Right renal pelvis (tissue), 4 donors: ENCODE measurements around the gene COL26A1. TPM values are rescaled to one million over a fixed set of nuclear protein-coding genes. Genes with fewer than 3 reads are reported as not detected.
"Not testable (repeated sequence)": the region's sequence is repeated elsewhere in the genome, so short reads cannot be mapped to it uniquely, and the experiment has no call there.

ENCODE experiments used
- DNase-seq, 4 donors: peaks; one replicate each; pipeline ENCODE4 v3.0.0-alpha.2; 2013; ENCODE audit warnings: low read depth in 4 of 4, low spot score in 3 of 4, missing footprints in 1 of 4
- polyA plus RNA-seq, 4 donors: library from polyadenylated mRNA; unstranded; fragments of 120-200 nt; gene quantifications; one replicate each; pipeline ENCODE4 v1.2.1, GENCODE V29; 2013; ENCODE audit not compliant: insufficient read length in 4 of 4

Gene COL26A1
- polyA plus RNA-seq, 4 donors: 24.7 to 32.5 (median 25.7) TPM

GRCh38 chr7:101435461-101436220, 73.0 kb downstream of the COL26A1 start:
- no peak for DNase-seq

DNA sequence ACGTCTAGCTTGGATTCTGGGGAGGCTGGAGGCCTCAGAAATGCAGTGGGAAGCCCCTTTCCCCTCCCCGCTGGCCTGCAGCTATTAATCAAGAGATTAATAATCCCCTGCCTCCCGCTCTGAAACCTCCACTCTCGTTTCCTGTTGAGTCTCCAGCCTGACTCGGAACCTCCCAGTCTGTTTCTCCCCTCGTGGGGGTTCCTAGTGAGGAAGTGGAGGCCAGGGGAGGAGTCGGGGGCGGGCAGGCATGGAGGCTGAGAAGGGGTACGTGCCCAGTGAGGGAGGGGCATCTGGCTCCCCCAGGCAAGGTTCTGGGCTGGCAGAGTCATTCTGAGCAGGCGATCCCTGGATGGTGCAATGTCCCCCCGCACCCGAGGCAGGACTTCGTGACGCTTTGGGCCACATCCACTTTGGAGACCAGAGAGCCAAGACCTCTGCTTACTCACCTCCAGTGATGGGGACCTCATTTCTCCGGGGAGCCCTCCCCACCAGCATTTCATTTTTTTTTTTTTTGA, 73.6 kb downstream of the COL26A1 start:
- DNase-seq: no peak

DNA sequence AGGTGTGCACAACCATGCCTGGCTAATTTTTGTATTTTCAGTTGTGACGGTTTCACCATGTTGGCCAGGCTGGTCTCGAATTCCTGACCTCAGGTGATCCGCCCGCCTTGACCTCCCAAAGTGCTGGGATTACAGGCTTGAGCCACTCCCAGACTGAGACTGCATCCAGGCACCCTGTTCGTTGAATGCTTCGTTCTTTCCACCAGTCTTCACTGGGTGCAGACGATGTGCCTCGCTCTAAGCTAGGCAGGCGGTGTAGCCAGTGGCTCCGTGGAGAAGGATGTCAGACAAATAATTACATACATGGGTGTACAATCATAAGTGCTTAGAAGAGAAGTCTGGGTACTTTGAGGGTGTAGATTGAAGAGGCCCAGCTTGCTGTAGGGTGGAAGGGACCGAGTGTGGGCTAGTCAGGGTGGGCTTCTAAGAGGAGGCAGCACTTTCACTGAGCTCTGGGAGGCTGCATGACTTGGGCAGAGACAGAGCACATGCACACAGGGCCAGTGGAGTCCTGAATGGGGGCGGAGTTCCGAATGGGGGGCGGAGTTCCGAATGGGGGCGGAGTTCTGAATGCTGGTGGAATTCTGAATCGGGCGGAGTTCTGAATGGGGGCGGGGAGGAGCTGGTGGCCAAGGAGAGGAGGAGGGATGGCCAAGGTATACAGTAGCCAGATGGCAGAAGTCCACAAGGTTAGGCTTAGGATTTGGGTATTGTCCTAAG, 74.3 kb downstream of the COL26A1 start:
- DNase-seq: no peak

DNA sequence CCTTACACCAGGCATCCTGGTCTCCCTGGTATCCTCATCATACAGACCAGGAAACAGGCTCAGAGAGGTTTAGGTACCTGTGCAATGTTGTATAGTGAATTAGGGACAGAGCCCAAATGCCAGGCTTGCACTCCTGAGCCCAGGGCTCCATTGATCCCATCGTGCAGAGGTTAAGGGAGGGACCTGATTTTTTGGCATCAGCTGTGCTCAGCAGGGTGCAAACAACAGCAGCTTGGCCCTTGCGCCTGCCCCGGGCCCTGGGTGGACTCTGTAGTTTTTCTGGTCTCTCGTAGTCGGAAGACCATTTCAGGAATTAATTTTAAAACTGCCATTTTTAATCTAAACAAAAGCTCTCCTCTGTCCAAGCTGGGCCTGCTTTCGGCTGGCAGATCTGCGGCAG, 79.2 kb downstream of the COL26A1 start:
- no peak for DNase-seq

DNA sequence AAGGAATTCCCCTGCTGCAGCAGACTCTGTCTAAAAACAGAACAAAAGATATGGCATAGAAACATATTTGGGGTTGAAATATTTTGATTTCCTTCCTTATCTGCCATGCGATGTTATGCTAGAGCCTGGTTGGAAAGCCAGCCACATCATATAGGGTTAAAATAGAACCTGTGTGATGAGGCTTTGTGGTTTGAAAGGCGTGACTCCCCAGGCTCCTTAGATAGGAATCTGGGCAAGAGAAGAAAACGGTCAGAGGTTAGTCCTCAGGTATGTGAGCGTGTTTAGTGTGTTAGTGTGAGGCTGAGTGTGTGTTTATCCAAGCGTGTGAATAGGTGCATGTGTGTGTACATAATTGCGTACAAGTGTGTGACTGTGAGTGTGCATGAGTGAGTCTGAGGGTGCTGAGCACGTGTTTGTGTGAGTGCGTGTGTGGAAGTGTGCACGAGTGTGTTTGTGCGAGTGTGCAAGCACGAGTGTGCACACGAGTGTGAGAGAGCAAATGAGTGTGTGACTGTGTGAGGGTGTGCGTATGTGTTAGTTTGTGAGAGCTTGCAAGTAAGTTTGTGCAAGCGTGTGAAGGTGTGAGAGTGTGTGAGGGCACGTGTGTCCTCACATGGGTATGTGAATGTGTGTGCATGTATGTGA, 79.9 kb downstream of the COL26A1 start:
- no peak for DNase-seq

- DNase-seq: no peak
Measured at GRCh38 chr7:101450064-101450463, 87.4 kb downstream of the COL26A1 start.

DNA sequence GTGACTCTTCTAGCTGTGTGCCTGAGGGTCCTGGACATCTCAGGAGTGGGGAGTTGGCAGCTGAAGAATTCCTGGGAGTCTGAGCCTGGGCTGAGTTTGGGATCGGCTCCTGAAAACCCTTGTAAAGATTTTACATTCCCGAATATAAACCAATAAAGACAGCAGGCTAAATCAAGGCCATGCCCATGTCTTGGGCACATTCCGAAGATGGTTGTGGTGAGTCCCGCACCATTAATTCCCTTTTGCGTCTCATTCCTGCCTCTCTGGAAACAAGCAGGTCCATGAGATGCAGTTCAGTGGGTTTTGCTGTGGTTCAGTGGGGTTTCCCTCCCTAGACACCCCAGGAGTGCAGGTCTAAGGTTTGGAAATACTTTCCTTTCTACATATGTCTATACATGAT, 90.9 kb downstream of the COL26A1 start:
- DNase-seq: no peak

GRCh38 chr7:101457001-101457750, 94.5 kb downstream of the COL26A1 start:
- DNase-seq: no peak

DNA sequence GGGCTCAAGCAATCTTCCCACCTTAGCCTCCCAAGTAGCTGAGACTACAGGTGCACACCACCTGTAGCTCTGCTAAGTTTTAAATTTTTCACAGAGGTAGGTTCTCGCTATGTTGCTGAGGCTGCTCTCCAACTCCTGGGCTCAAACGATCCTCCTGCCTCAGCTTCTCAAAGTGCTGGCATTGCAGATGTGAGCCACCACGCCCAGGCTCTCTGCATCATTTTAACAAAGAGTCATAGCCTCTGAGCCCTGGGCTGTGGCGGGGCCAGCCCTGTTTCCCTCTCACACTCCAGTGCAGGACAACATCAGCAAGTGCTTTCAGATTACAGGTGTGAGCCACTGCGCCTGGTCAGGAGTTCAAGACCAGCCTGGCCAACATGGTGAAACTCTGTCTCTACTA, 102.5 kb downstream of the COL26A1 start:
- no peak for DNase-seq

- no peak for DNase-seq
Measured at GRCh38 chr7:101465576-101466196, 103.0 kb downstream of the COL26A1 start.

DNA sequence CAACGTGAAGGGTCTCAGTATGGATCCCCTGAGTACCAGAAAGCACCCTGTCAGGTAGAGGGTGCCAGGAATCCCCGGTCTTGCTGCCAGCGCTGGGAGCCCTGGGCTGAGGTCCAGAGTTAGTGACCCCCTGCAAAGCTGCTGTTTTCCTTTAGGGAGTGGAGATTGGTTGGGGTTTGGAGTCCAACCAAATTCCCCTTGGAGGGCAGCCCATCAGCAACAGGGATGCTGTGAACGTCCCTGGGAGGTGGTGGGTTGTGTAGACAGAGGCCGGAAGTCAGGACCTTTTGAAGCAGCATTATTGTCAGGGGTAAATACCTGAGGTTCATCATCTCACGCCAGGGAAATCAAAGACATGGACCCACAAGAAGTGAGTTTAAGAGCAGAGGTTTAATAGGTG, 104.2 kb downstream of the COL26A1 start:
- DNase-seq: no peak

GRCh38 chr7:101468546-101469275, 106.0 kb downstream of the COL26A1 start:
- no peak for DNase-seq

DNA sequence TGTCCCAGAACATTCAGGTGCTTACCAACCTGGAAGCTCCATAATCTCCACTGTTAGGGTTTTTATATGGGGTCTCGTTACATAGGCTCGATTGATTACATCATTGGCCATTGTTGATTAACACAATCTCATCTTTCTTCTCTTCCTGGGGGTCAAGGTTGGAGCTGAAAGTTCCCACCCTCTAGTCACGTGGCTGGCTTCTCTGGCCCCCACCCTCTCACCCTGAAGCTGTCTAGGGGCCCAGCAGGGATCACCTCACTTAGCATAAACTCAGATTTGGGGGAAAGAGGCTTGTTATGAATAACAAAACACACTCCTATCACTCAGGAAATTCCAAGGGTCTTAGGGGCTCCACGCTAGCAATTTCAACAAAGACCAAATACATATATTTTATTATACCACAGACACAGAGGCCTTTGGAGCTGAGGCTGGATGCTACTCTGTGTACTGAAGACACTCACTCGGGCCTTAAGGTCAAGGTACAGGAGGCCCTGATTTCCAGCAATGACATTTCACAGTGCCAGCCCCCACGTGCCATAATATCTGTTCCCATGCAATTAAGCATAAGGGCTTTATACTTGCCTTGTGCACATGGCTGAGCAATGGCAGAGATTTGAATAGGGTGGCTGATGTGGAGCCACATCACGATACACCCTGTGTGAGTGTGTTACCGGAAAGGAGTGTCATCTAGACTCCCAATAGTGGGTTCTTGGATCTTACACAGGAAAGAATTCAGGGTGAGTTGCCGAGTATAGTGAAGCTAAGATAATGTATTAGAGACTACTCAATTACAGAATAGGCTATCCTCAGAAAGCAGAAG, 108.2 kb downstream of the COL26A1 start:
- no peak for DNase-seq

DNA sequence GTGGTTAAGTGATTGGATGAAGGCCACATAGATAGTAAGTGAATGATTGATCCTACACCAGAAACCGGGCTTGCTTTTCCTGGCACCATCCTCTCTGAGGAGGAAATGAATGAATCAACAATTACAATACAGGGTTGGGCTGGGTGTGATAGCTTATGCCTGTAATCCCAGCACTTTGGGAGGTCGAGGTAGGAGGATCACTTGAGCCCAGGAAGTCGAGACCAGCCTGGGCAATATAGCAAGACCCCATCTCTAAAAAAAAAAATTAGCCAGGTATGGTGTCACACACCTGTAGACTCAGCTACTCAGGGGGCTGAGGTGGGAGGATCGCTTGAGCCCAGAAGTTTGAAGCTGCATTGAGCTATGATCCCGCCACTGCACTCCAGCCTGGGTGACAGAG, 111.5 kb downstream of the COL26A1 start:
- no peak for DNase-seq

- DNase-seq: not testable (repeated sequence)
Measured at GRCh38 chr7:101475691-101476090, 113.0 kb downstream of the COL26A1 start.

DNA sequence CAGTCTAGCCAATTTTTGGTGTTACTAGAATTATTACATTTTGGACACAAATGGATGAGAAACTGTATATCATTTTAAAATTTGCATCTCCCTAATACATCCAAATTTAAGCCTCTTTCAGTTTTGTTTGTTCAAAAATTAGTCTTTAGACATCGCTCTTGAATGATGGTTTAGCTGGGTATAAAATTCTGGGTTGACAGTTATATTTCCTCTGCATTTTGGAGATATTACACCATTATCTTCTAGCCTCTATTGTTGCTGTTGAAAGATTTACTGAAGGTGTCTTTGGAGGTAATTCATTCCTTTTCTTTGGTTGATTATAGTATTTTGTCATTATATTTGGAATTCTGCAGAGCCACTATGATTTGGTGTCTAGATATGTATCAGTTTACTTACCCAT, 116.5 kb downstream of the COL26A1 start:
- no peak for DNase-seq

DNA sequence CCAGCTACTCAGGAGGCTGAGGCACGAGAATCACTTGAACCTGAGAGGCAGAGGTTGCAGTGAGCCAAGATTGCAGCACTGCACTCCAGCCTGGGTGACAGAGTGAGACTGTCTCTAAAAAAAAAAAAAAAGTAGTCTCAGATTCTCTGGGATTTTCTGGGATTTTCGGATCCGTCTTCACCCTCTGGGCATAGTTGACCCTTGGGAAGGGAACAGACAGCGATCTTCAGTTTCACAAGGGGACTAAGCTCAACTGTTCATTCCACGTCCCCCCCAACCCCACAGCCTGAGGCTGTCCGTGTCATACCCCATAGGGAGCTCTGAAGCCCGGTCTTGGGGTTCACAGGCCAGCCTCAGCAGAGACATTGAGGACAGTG, 123.4 kb downstream of the COL26A1 start:
- DNase-seq: not testable (repeated sequence)

GRCh38 chr7:101486433-101487104, 123.9 kb downstream of the COL26A1 start:
- DNase-seq: peak in 2 of 4 donors; percentile 43 to 59
